Measurements from ENCODE around the gene CYP2C19. TPM values are rescaled to one million over a fixed set of nuclear protein-coding genes. Genes with fewer than 3 reads are reported as not detected.
"Not testable (repeated sequence)": the region's sequence is repeated elsewhere in the genome, so short reads cannot be mapped to it uniquely, and the experiment has no call there.

Gene CYP2C19
- total RNA-seq, 1 donor from 2014 or later = not detected

GRCh38 chr10:94757916-94758315 lies 4.6 kb upstream of the CYP2C19 start:
- Mint-ChIP-seq H3K27me3 (ENCODE audit: low read depth) (no peaks in the 10 kb centered on the region), H3K27ac (no peak overlapping the region), H3K36me3 (no peaks in the 10 kb centered on the region), H3K4me3 (no peak overlapping the region), H3K4me1 (no peaks in the 10 kb centered on the region), H3K9me3 (peaks cover 10% of the 10 kb centered on the region)
- no peak for TF ChIP-seq CTCF (IDR thresholded peaks at IDR 0.05; ENCODE audit: unreplicated experiment)
- DNase-seq (ENCODE audit: low spot score in 2 of 2, unreplicated experiment in 2 of 2) = no peak

DNA sequence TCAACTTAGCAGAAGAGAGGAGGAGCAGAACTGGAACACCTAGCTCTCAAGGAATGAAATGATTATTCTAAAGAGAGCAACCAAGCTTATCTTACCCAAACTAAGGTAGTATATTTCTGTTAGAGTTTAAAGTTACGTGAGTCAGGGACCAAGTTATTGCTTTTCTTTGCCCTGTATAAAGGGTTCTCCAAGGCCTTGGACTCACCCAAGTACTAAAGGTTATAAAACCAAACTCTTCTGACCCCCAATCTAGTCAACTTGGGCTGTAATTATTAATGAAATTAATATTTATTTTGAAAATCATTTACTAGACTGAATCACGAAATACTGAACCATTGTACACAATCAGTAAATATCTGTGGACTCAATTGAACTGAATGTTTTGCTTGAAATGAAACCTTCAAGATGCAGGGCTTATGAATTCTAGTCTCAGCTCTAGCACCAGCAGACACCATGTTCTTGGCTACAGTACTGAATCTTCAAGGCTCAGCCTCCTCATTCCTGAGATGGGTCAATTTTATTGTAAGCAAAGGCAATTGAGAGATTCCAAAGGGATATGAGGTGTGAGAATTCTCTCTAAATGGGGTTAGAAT lies 1.8 kb upstream of the CYP2C19 start:
- no peaks in the 10 kb centered on the region for H3K4me1 Mint-ChIP-seq
- peaks cover 19% of the 10 kb centered on the region for H3K9me3 Mint-ChIP-seq
- DNase-seq (ENCODE audit: low spot score in 2 of 2, unreplicated experiment in 2 of 2) = no peak

DNA sequence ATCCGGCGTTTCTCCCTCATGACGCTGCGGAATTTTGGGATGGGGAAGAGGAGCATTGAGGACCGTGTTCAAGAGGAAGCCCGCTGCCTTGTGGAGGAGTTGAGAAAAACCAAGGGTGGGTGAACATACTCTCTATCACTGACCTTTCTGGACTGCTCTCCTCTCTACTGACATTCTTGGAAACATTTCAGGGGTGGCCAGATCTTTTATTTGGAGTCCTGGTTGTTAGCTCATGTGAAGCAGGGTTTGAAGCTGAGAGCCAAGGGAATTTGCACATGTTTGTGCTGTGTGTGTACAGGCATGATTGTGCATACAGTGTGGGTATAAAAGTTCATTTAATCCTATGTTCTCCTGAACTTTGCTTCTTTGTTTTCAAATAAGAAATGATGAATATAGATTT lies 12.9 kb downstream of the CYP2C19 start:
- not testable (repeated sequence) for H3K27ac Mint-ChIP-seq; H3K27me3 Mint-ChIP-seq (ENCODE audit: low read depth); H3K4me1 Mint-ChIP-seq; H3K36me3 Mint-ChIP-seq; H3K4me3 Mint-ChIP-seq; DNase-seq (ENCODE audit: low spot score in 2 of 2, unreplicated experiment in 2 of 2)
- peaks cover 24% of the 10 kb centered on the region for H3K9me3 Mint-ChIP-seq

More for the DNA sequence above, 1.8 kb upstream of the CYP2C19 start:
- Mint-ChIP-seq H3K27ac (no peak overlapping the region), H3K27me3 (ENCODE audit: low read depth) (no peaks in the 10 kb centered on the region), H3K36me3 (no peaks in the 10 kb centered on the region), H3K4me3 (no peak overlapping the region)
- no peak for TF ChIP-seq CTCF (IDR thresholded peaks at IDR 0.05; ENCODE audit: unreplicated experiment)

DNA sequence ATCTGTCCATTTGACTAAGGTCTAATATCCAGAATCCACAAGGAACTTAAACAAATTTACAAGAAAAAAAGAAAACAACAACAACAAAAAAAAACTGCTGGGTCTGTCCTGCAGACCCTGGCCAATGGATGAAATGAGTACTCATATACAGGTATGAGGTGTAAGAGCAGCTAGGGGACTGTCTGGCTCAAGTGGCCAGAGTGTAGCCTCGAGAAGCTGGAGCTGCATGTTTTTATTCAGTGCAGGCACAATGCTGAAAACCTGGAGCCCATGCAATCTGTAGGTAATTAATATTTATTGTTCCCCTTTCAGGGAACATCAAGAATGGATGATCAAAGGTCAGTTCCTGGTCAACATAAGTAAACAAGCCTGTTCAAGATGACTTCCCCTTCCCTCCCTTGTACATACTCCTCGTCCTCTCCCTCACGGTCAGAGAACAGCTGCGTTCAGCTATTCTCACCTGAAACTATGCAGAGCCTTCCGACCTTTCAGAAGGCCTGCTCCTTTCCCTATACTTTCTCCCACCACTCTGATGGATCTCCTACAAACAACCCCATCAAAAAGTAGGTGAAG lies 15.5 kb downstream of the CYP2C19 start:
- H3K4me1 Mint-ChIP-seq = no peaks in the 10 kb centered on the region
- no peaks in the 10 kb centered on the region for H3K36me3 Mint-ChIP-seq
- no peak overlapping the region for H3K4me3 Mint-ChIP-seq
- no peak overlapping the region for H3K27ac Mint-ChIP-seq
- peaks cover 14% of the 10 kb centered on the region for H3K9me3 Mint-ChIP-seq
- TF ChIP-seq CTCF (IDR thresholded peaks at IDR 0.05; ENCODE audit: unreplicated experiment) = no peak
- no peaks in the 10 kb centered on the region for H3K27me3 Mint-ChIP-seq (ENCODE audit: low read depth)
- no peak for DNase-seq (ENCODE audit: low spot score in 2 of 2, unreplicated experiment in 2 of 2)

DNA sequence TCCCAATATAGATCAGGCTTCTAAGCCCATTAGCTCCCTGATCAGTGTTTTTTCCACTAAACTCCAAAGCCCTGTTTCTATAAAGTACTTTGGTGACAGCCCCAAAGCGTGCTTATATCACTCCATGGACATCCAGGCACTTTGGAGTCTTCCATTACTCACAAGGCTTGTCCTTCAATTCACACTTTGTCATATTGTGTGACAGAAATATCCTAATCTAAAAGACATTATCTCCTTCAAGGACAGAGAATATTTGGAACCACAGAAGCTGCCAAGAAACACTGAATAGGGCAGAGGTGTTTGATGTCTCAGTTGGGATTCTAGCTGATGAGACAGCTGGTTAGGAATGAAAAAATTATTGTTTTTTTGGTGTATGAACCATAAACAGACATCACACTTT lies 18.4 kb downstream of the CYP2C19 start:
- no peak for TF ChIP-seq CTCF (IDR thresholded peaks at IDR 0.05; ENCODE audit: unreplicated experiment)
- DNase-seq (ENCODE audit: low spot score in 2 of 2, unreplicated experiment in 2 of 2) = no peak
- Mint-ChIP-seq H3K27ac (no peak overlapping the region), H3K9me3 (peaks cover 14% of the 10 kb centered on the region), H3K27me3 (ENCODE audit: low read depth) (no peaks in the 10 kb centered on the region), H3K4me1 (no peaks in the 10 kb centered on the region), H3K36me3 (no peaks in the 10 kb centered on the region), H3K4me3 (no peak overlapping the region)

- no peak overlapping the region for H3K27ac Mint-ChIP-seq
- TF ChIP-seq CTCF (IDR thresholded peaks at IDR 0.05; ENCODE audit: unreplicated experiment) = no peak
- no peaks in the 10 kb centered on the region for H3K4me1 Mint-ChIP-seq
- DNase-seq (ENCODE audit: low spot score in 2 of 2, unreplicated experiment in 2 of 2) = no peak
- no peaks in the 10 kb centered on the region for H3K27me3 Mint-ChIP-seq (ENCODE audit: low read depth)
- H3K36me3 Mint-ChIP-seq = no peaks in the 10 kb centered on the region
- H3K9me3 Mint-ChIP-seq = peaks cover 15% of the 10 kb centered on the region
- H3K4me3 Mint-ChIP-seq = no peak overlapping the region
Measured at GRCh38 chr10:94784256-94784655, 21.8 kb downstream of the CYP2C19 start.

Measured in mesothelial cell of epicardium (in vitro differentiated cells).